H1 (cell line): ENCODE results near the gene CDC42BPB. TPM values are rescaled to one million over a fixed set of nuclear protein-coding genes. Genes with fewer than 3 reads are reported as not detected.

Source experiments
- CTCF ChIA-PET: fragments of 300-600 bp; sonication (Branson Sonifier 250); formaldehyde crosslinking; loops from one replicate; lab custom pipeline; 2021; ENCODE audit not compliant: partially characterized antibody; lab: Charles Lee
- POLR2A ChIA-PET: fragments of 300-600 bp; sonication (Branson Sonifier 250); formaldehyde crosslinking; loops from one replicate; lab custom pipeline; 2021; ENCODE audit warnings: inconsistent platforms; ENCODE audit not compliant: partially characterized antibody; lab: Charles Lee
- DNase-seq, 2 experiments: peaks; one replicate each; pipeline versions ENCODE4 v3.0.0 to v3.0.0-alpha.2; 2010 to 2022; ENCODE audit warnings: low spot score in 2 of 2, low read depth in 1 of 2, mixed read lengths in 1 of 2
- FAIRE-seq: peaks from 2 replicates; lab custom pipeline; 2011; peaks lifted over from hg19 to GRCh38; lab: Jason Lieb, UNC
- H2AFZ ChIP-seq: 2 replicates; pipeline ENCODE4 v1.8.1; 2012; ENCODE audit warnings: low read length, inconsistent platforms
- H2AK5ac ChIP-seq: 2 replicates; pipeline ENCODE4 v1.6.1; 2013; ENCODE audit warnings: low read depth, low read length
- H2BK120ac ChIP-seq: replicated peaks from 2 replicates; pipeline ENCODE3; 2013; ENCODE audit warnings: low read depth, low read length, inconsistent platforms
- H2BK12ac ChIP-seq: 2 replicates; pipeline ENCODE4 v1.6.1; 2013; ENCODE audit warnings: low read depth, low read length
- H2BK15ac ChIP-seq: 2 replicates; pipeline ENCODE4 v1.6.1; 2013; ENCODE audit warnings: low read length
- H2BK20ac ChIP-seq: 2 replicates; pipeline ENCODE4 v1.6.1; 2013; ENCODE audit warnings: low read length
- H2BK5ac ChIP-seq: 2 replicates; pipeline ENCODE4 v1.6.1; 2013; ENCODE audit warnings: low read depth, low read length
- H3K14ac ChIP-seq: 2 replicates; pipeline ENCODE4 v1.6.1; 2013; ENCODE audit warnings: inconsistent platforms; ENCODE audit not compliant: insufficient read length
- H3K18ac ChIP-seq: 2 replicates; pipeline ENCODE4 v1.6.1; 2013; ENCODE audit warnings: low read length; ENCODE audit errors: extremely low read depth
- H3K23ac ChIP-seq: 2 replicates; pipeline ENCODE4 v1.6.1; 2013; ENCODE audit warnings: inconsistent platforms; ENCODE audit not compliant: insufficient read length
- H3K23me2 ChIP-seq: 2 replicates; pipeline ENCODE4 v1.6.1; 2013; ENCODE audit warnings: low read depth, low read length
- H3K27ac ChIP-seq: 2 replicates; pipeline ENCODE4 v1.6.1; 2011; ENCODE audit warnings: low read depth, low read length, inconsistent platforms
- H3K27me3 ChIP-seq, 4 experiments: replicated peaks in 1 of 4; 1 replicate in 1 of 4; 2 replicates in 3 of 4; pipeline versions ENCODE4 v1.6.1 to v1.8.1; 2011 to 2013; ENCODE audit warnings: low read length in 3 of 4, mild to moderate bottlenecking in 3 of 4, inconsistent platforms in 2 of 4, mixed read lengths in 2 of 4, moderate library complexity in 1 of 4; ENCODE audit not compliant: control insufficient read depth in 3 of 4, insufficient read depth in 3 of 4; ENCODE audit errors: extremely low read depth in 1 of 4
- H3K36me3 ChIP-seq, 4 experiments: 2 replicates each; pipeline versions ENCODE4 v1.6.1 to v1.8.1; 2011 to 2013; ENCODE audit warnings: mild to moderate bottlenecking in 4 of 4, low read length in 3 of 4, moderate library complexity in 2 of 4, control low read depth in 1 of 4, inconsistent platforms in 1 of 4; ENCODE audit not compliant: insufficient read depth in 4 of 4, control insufficient read depth in 2 of 4
- H3K4ac ChIP-seq: replicated peaks from 2 replicates; pipeline ENCODE3; 2013; ENCODE audit warnings: low read length, low read depth, mixed read lengths, inconsistent platforms; ENCODE audit not compliant: insufficient read length
- H3K4me1 ChIP-seq, 4 experiments: replicated peaks in 1 of 4; 1 replicate in 1 of 4; 2 replicates in 3 of 4; pipeline versions ENCODE4 v1.6.1 to v1.8.1; 2011 to 2013; ENCODE audit warnings: low read length in 3 of 4, inconsistent platforms in 2 of 4, mixed read lengths in 1 of 4; ENCODE audit not compliant: insufficient read depth in 4 of 4, control insufficient read depth in 3 of 4
- H3K4me2 ChIP-seq, 2 experiments: 2 replicates each; pipeline versions ENCODE4 v1.6.1 to v1.8.1; 2011 to 2013; ENCODE audit warnings: low read depth in 2 of 2, low read length in 2 of 2, control low read depth in 1 of 2, inconsistent platforms in 1 of 2, mild to moderate bottlenecking in 1 of 2; ENCODE audit not compliant: insufficient read depth in 1 of 2
- H3K4me3 ChIP-seq, 4 experiments: fragments of 200-600, 300-600 bp in 1 of 4; sonication (generic), shearing (Covaris generic), sonication (Bioruptor Twin) in 1 of 4; 2 replicates each; pipeline versions ENCODE4 v1.5.1 to v1.8.1; 2011 to 2016; ENCODE audit warnings: low read length in 4 of 4, low read depth in 3 of 4, control low read depth in 2 of 4, inconsistent platforms in 2 of 4, mild to moderate bottlenecking in 2 of 4, mixed read lengths in 1 of 4, moderate library complexity in 1 of 4; ENCODE audit not compliant: insufficient read depth in 2 of 4; ENCODE audit errors: extremely low read depth in 1 of 4
- H3K56ac ChIP-seq: replicated peaks from 2 replicates; pipeline ENCODE3; 2013; ENCODE audit warnings: low read depth, mild to moderate bottlenecking, mixed read lengths, low read length, inconsistent platforms; ENCODE audit not compliant: insufficient read length
- H3K79me1 ChIP-seq: 2 replicates; pipeline ENCODE4 v1.6.1; 2013; ENCODE audit warnings: low read depth, low read length, control low read depth
- H3K79me2 ChIP-seq, 2 experiments: 2 replicates each; pipeline versions ENCODE4 v1.6.1 to v1.8.1; 2012 to 2013; ENCODE audit warnings: low read length in 2 of 2, mild to moderate bottlenecking in 2 of 2, inconsistent platforms in 1 of 2; ENCODE audit not compliant: insufficient read depth in 2 of 2, control insufficient read depth in 1 of 2
- H3K9ac ChIP-seq, 4 experiments: replicated peaks in 1 of 4; 1 replicate in 1 of 4; 2 replicates in 3 of 4; pipeline versions ENCODE4 v1.6.1 to v1.8.1; 2011 to 2013; ENCODE audit warnings: low read depth in 3 of 4, low read length in 3 of 4, control low read depth in 2 of 4, mild to moderate bottlenecking in 2 of 4, moderate library complexity in 2 of 4, inconsistent platforms in 1 of 4; ENCODE audit errors: extremely low read depth in 1 of 4
- H3K9me3 ChIP-seq, 2 experiments: 2 replicates each; pipeline versions ENCODE4 v1.6.1 to v1.8.1; 2012 to 2013; ENCODE audit warnings: mild to moderate bottlenecking in 2 of 2, moderate library complexity in 2 of 2, control low read depth in 1 of 2, inconsistent platforms in 1 of 2, low read depth in 1 of 2, low read length in 1 of 2, mixed read lengths in 1 of 2; ENCODE audit not compliant: insufficient read depth in 2 of 2
- H4K20me1 ChIP-seq, 2 experiments: replicated peaks in 1 of 2; 2 replicates each; pipeline versions ENCODE3 to v1.8.1; 2011 to 2013; ENCODE audit warnings: inconsistent platforms in 2 of 2, low read length in 2 of 2, mild to moderate bottlenecking in 1 of 2; ENCODE audit not compliant: insufficient read depth in 2 of 2, control insufficient read depth in 1 of 2
- H4K5ac ChIP-seq: 2 replicates; pipeline ENCODE4 v1.6.1; 2013; ENCODE audit warnings: low read length, low read depth, mixed read lengths, inconsistent platforms; ENCODE audit not compliant: insufficient read length
- H4K8ac ChIP-seq: 2 replicates; pipeline ENCODE4 v1.8.0; 2013; ENCODE audit warnings: mild to moderate bottlenecking, moderate library complexity, low read length, inconsistent platforms; ENCODE audit not compliant: insufficient read depth; ENCODE audit errors: extremely low read depth
- H4K91ac ChIP-seq: replicated peaks from 2 replicates; pipeline ENCODE3; 2013; ENCODE audit warnings: low read length, mixed read lengths, inconsistent platforms; ENCODE audit not compliant: insufficient read length
- CEBPB ChIP-seq: IDR thresholded peaks from 2 replicates; pipeline ENCODE4 v1.6.1; 2012; ENCODE audit warnings: low read depth, low read length
- GABPA ChIP-seq: IDR thresholded peaks from 2 replicates; pipeline ENCODE4 v1.6.1; 2011; ENCODE audit warnings: mild to moderate bottlenecking, low read length, moderate library complexity, borderline replicate concordance; ENCODE audit not compliant: insufficient read depth
- KDM4A ChIP-seq: IDR thresholded peaks from one replicate; pipeline ENCODE4 v1.7.1; 2012; ENCODE audit warnings: low read depth, mild to moderate bottlenecking, moderate library complexity, low read length, inconsistent platforms; ENCODE audit not compliant: severe bottlenecking
- NANOG ChIP-seq: IDR thresholded peaks from 2 replicates; pipeline ENCODE4 v1.6.1; 2011; ENCODE audit warnings: low read length, low read depth, mild to moderate bottlenecking, inconsistent platforms; ENCODE audit not compliant: insufficient read depth, poor library complexity, severe bottlenecking
- RXRA ChIP-seq: IDR thresholded peaks from 2 replicates; pipeline ENCODE4 v1.6.1; 2011; ENCODE audit warnings: low read depth, mild to moderate bottlenecking, low read length, moderate library complexity; ENCODE audit not compliant: insufficient read depth
- WGBS, 2 experiments: shearing (Covaris generic) in 1 of 2; methylation state at CpG; one replicate each; pipeline versions ENCODE4 v1.1.6 to v1.1.7; 2013 to 2015; ENCODE audit warnings: low lambda C conversion rate in 2 of 2, mixed read lengths in 2 of 2, inconsistent platforms in 1 of 2, low coverage in 1 of 2, missing lambda C conversion rate in 1 of 2; ENCODE audit not compliant: insufficient replicate concordance in 2 of 2, insufficient coverage in 1 of 2, insufficient read length in 1 of 2; ENCODE audit errors: extremely low coverage in 1 of 2, missing lambda C conversion rate in 1 of 2; 5-methylcytosine and 5-hydroxymethylcytosine counted together
- polyA plus RNA-seq, 7 experiments: library from polyadenylated mRNA; depleted of rRNA in 3 of 7; stranded (reverse) in 5 of 7; unstranded in 2 of 7; fragments of >200 nt in 5 of 7; fragments of 200-250 nt in 2 of 7; gene quantifications; 1 replicate in 5 of 7; 2 replicates in 1 of 7; 4 replicates in 1 of 7; pipeline versions ENCODE4 v1.2.1 to v1.2.3, GENCODE V29; 2011 to 2013; ENCODE audit warnings: missing spikeins in 2 of 7, mixed read lengths in 2 of 7
- total RNA-seq: library from RNA; stranded (reverse); fragmentation: NEBNext Ultra II Directional; extraction: Animal tissue kit (Norgen Biotek cat#: 25700); gene quantifications from 2 replicates; pipeline ENCODE4 v1.2.1, GENCODE V29; 2021

Gene CDC42BPB
- total and polyA plus RNA-seq, 2 of the 8 experiments (the other 6 are each of a cell fraction or from before 2014, with no cell fraction given): 51.2 to 88.2 TPM

- no peak overlapping the region for H3K4me3 ChIP-seq
- H3K9ac ChIP-seq: no peak overlapping the region
- no peak overlapping the region for H2AFZ ChIP-seq
- H2BK20ac ChIP-seq: no peak overlapping the region
- no peak overlapping the region for H2BK12ac ChIP-seq
- H3K4ac ChIP-seq: no peak overlapping the region
- H2BK120ac ChIP-seq: no peak overlapping the region
- H3K79me2 ChIP-seq: no peaks in the 10 kb centered on the region
- H3K14ac ChIP-seq: no peak overlapping the region
- ChIA-PET CTCF (no interaction called here), POLR2A (no interaction called here)
- H3K56ac ChIP-seq: no peak overlapping the region
- H3K4me1 ChIP-seq: peaks cover 0 to 2% (median 0%) of the 10 kb centered on the region in 4 experiments; a peak in 1 of 7 replicates
- H3K79me1 ChIP-seq: no peaks in the 10 kb centered on the region
- no peak overlapping the region for H3K4me2 ChIP-seq
- 93% methylated on average over 5 of the region's 5 CpGs; no CpG with 5 or more reads in 1 of the 2 experiments for WGBS, 2 experiments
- H3K18ac ChIP-seq: no peak overlapping the region
- no peaks in the 10 kb centered on the region for H3K9me3 ChIP-seq
- peaks cover 0 to 1% of the 10 kb centered on the region in 2 experiments for H4K20me1 ChIP-seq
- no peaks in the 10 kb centered on the region; the same call in 1 of the 2 replicates for H3K23me2 ChIP-seq
- no peak overlapping the region for H2AK5ac ChIP-seq
- no peak overlapping the region for H4K5ac ChIP-seq
- no peak overlapping the region for H4K8ac ChIP-seq
- H2BK15ac ChIP-seq: no peak overlapping the region
- no peak for FAIRE-seq
- DNase-seq: no peak
- H3K23ac ChIP-seq: no peak overlapping the region
- no peaks in the 10 kb centered on the region; a peak in 2 of 8 replicates for H3K36me3 ChIP-seq
- H4K91ac ChIP-seq: no peak overlapping the region
- no peak overlapping the region for H3K27ac ChIP-seq
- no peak overlapping the region for H2BK5ac ChIP-seq
- H3K27me3 ChIP-seq: no peaks in the 10 kb centered on the region
- TF ChIP-seq CEBPB: no peak
- no peak for TF ChIP-seq GABPA
- no peak for TF ChIP-seq NANOG
- TF ChIP-seq KDM4A: no peak
- no peak for TF ChIP-seq RXRA
Measured at GRCh38 chr14:102883089-102883541, 174.2 kb downstream of the CDC42BPB start.
